Vagina (tissue), 2 donors: ENCODE measurements around the gene DCUN1D5. TPM values are rescaled to one million over a fixed set of nuclear protein-coding genes. Genes with fewer than 3 reads are reported as not detected.

Experiments used
- DNase-seq, 2 donors: peaks; one replicate each; pipeline ENCODE4 v3.0.0-alpha.2; 2017; ENCODE audit errors: extremely low spot score in 2 of 2
- H3K27ac ChIP-seq: fragments of 200-600 bp; sonication (generic); one replicate; pipeline ENCODE4 v1.5.1; 2019
- H3K27me3 ChIP-seq: fragments of 200-600 bp; sonication (generic); one replicate; pipeline ENCODE4 v1.5.1; 2019
- H3K36me3 ChIP-seq, 2 donors: fragments of 200-600 bp; sonication (generic); one replicate each; pipeline ENCODE4 v1.5.1; 2017 to 2019
- H3K4me1 ChIP-seq: fragments of 200-600 bp; sonication (generic); one replicate; pipeline ENCODE4 v1.5.1; 2019
- H3K4me3 ChIP-seq, 2 donors: fragments of 200-600 bp; sonication (generic); 1 replicate in 1 of 2; 2 replicates in 1 of 2; pipeline ENCODE4 v1.5.1; 2016 to 2019
- H3K9me3 ChIP-seq: fragments of 200-600 bp; sonication (generic); one replicate; pipeline ENCODE4 v1.5.1; 2019
- CTCF ChIP-seq, 3 experiments: fragments of 450-650 bp in 2 of 3; fragments of 200-600 bp in 1 of 3; sonication (generic) in 1 of 3; IDR thresholded peaks; one replicate each; pipeline ENCODE4 v1.5.1; 2017 to 2019; ENCODE audit warnings: antibody characterized with exemption in 3 of 3, mild to moderate bottlenecking in 2 of 3, moderate library complexity in 2 of 3
- POLR2A ChIP-seq, 2 donors: fragments of 450-650 bp; IDR thresholded peaks; one replicate each; pipeline ENCODE4 v1.6.1; 2017; ENCODE audit warnings: antibody characterized with exemption in 2 of 2, mild to moderate bottlenecking in 2 of 2, moderate library complexity in 2 of 2
- POLR2AphosphoS5 ChIP-seq, 2 donors: sonication (generic); formaldehyde crosslinking; IDR thresholded peaks; one replicate each; pipeline ENCODE4 v1.9.0; 2017; ENCODE audit warnings: antibody characterized with exemption in 2 of 2, mild to moderate bottlenecking in 2 of 2, low read depth in 1 of 2; ENCODE audit not compliant: insufficient read depth in 1 of 2
- intact Hi-C: fragments of 100-400 bp; cut with DNase I; formaldehyde crosslinking; loops from one replicate; pipeline ENCODE4 v1.15.1; 2023
- total RNA-seq: library from RNA; depleted of rRNA; stranded (reverse); fragments of >200 nt; gene quantifications from one replicate; pipeline ENCODE4 v1.2.3, GENCODE V29; 2016

The DCUN1D5 gene
- total RNA-seq, 1 donor from 2014 or later = 37.3 TPM

- Histone ChIP-seq H3K9me3 (no peaks in the 10 kb centered on the region), H3K27me3 (no peaks in the 10 kb centered on the region)
- intact Hi-C loops = no loop called here
Observed at GRCh38 chr11:103051151-103051801, 40.7 kb downstream of the DCUN1D5 start.

DNA sequence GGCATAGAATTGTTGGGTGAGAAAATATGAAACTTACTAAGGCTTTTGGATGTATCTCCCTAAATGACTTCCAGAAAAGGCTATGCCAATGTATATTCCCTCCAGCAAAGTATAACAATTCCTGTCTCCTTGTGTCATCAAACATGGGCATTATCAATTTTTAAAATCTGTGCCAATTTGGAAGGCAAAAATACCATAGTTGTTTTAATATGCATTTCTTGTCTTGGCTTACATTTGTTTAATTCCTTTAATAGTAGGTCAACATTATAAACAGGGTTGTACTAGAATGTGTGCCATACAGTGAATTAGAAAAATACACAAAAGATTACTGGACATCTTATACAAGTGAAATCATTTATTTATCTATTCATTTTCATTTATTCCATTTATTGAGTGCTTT lies 41.6 kb downstream of the DCUN1D5 start:
- no peak for TF ChIP-seq POLR2A (IDR thresholded peaks at IDR 0.05)
- no peak for TF ChIP-seq POLR2AphosphoS5 (IDR thresholded peaks at IDR 0.05; ENCODE audit: insufficient read depth in 1 of 2, low read depth in 1 of 2)
- TF ChIP-seq CTCF (IDR thresholded peaks at IDR 0.05) = no peak
- no peaks in the 10 kb centered on the region for H3K36me3 ChIP-seq
- intact Hi-C loops = no loop called here

More at GRCh38 chr11:103051151-103051801, 40.7 kb downstream of the DCUN1D5 start:
- Histone ChIP-seq H3K36me3 (no peaks in the 10 kb centered on the region), H3K27ac (no peak overlapping the region), H3K4me3 (no peak overlapping the region), H3K4me1 (no peaks in the 10 kb centered on the region)
- TF ChIP-seq CTCF (IDR thresholded peaks at IDR 0.05) = no peak
- TF ChIP-seq POLR2AphosphoS5 (IDR thresholded peaks at IDR 0.05; ENCODE audit: insufficient read depth in 1 of 2, low read depth in 1 of 2) = no peak
- no peak for TF ChIP-seq POLR2A (IDR thresholded peaks at IDR 0.05)
- DNase-seq = no peak

DNA sequence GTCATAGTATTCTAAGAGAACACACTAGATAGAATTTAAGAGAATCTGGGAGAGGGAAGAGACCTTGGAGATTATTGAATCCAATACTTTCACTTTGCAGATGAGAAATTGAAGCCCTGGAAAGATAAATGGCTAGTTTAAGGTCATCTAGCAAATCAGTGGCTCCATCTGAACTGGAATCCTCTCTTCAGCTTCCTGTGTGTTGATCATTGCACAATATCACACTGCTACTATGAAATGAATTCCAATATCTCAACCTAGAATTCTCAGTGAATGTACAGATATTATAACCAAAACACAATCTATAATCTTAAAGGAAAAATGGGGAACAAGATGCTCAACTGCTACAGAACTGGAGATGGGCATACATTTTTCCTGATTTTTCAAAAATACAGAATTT lies 44.1 kb downstream of the DCUN1D5 start:
- intact Hi-C loops = no loop called here
- no peak for DNase-seq
- H3K9me3 ChIP-seq = no peaks in the 10 kb centered on the region
- no peaks in the 10 kb centered on the region for H3K4me1 ChIP-seq
- no peaks in the 10 kb centered on the region for H3K27me3 ChIP-seq
- H3K27ac ChIP-seq = no peak overlapping the region
- no peak for TF ChIP-seq POLR2A (IDR thresholded peaks at IDR 0.05)
- no peak for TF ChIP-seq POLR2AphosphoS5 (IDR thresholded peaks at IDR 0.05; ENCODE audit: insufficient read depth in 1 of 2, low read depth in 1 of 2)
- no peak for TF ChIP-seq CTCF (IDR thresholded peaks at IDR 0.05)
- no peaks in the 10 kb centered on the region for H3K36me3 ChIP-seq
- H3K4me3 ChIP-seq = no peak overlapping the region

More for the DNA sequence above, 41.6 kb downstream of the DCUN1D5 start:
- no peak for DNase-seq
- Histone ChIP-seq H3K4me1 (no peaks in the 10 kb centered on the region), H3K9me3 (no peaks in the 10 kb centered on the region), H3K27ac (no peak overlapping the region), H3K27me3 (no peaks in the 10 kb centered on the region), H3K4me3 (no peak overlapping the region)

DNA sequence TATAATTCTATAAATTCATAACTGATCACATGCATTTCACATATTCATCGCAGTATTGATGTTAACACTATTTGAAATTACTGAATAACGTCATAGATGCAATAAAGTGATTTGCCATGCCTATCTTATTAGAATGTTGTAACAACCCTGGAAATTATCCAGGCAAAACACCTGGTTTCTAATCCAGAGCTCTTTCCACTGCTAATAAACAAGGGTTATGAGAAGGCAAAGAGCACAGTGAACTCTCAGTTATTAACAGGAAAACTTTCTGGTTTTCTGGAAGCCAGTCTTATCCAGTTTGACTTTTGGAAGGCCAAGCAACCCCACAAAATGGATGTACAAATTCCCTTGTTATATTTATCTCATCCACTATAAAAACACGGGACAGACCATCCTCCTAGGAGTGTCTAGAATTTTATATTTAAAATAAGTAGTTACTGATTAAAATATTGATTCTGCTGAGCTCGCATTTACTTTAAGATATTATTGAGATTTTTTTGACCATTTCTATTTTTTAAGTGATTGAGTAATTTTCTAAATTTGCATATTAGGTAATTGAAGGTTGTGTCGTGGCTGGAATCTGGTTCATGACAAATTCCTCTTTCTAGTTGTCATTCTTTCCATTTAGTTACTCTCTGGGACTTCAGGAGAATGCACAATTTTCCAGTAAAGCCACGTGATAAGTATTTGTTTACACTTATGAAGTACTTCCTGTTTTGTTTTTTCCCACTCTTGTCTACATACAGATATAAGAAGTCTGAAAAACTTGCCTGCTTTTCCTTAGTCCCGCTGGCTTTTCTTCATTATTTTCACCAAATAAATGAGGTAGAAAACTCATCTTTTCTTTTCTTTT lies 47.9 kb downstream of the DCUN1D5 start:
- Histone ChIP-seq H3K4me1 (no peaks in the 10 kb centered on the region), H3K27me3 (no peaks in the 10 kb centered on the region), H3K9me3 (no peaks in the 10 kb centered on the region), H3K27ac (no peak overlapping the region), H3K36me3 (no peaks in the 10 kb centered on the region), H3K4me3 (no peak overlapping the region)
- no peak for DNase-seq
- intact Hi-C loops = no loop called here
- TF ChIP-seq POLR2AphosphoS5 (IDR thresholded peaks at IDR 0.05; ENCODE audit: insufficient read depth in 1 of 2, low read depth in 1 of 2) = no peak
- TF ChIP-seq CTCF (IDR thresholded peaks at IDR 0.05) = no peak
- no peak for TF ChIP-seq POLR2A (IDR thresholded peaks at IDR 0.05)

GRCh38 chr11:103042161-103042560 lies 49.8 kb downstream of the DCUN1D5 start:
- Histone ChIP-seq H3K36me3 (no peaks in the 10 kb centered on the region), H3K9me3 (no peaks in the 10 kb centered on the region), H3K27me3 (no peaks in the 10 kb centered on the region), H3K4me3 (no peak overlapping the region), H3K4me1 (no peaks in the 10 kb centered on the region), H3K27ac (no peak overlapping the region)
- intact Hi-C loops = no loop called here
- no peak for DNase-seq
- no peak for TF ChIP-seq POLR2A (IDR thresholded peaks at IDR 0.05)
- no peak for TF ChIP-seq CTCF (IDR thresholded peaks at IDR 0.05)
- TF ChIP-seq POLR2AphosphoS5 (IDR thresholded peaks at IDR 0.05; ENCODE audit: insufficient read depth in 1 of 2, low read depth in 1 of 2) = no peak
